Measurements from ENCODE around the gene BCL7A. TPM values are rescaled to one million over a fixed set of nuclear protein-coding genes. Genes with fewer than 3 reads are reported as not detected.

BCL7A gene
- polyA plus RNA-seq, 1 of the 3 experiments (the other 2 are of a cell fraction), result 34.0 TPM

DNA sequence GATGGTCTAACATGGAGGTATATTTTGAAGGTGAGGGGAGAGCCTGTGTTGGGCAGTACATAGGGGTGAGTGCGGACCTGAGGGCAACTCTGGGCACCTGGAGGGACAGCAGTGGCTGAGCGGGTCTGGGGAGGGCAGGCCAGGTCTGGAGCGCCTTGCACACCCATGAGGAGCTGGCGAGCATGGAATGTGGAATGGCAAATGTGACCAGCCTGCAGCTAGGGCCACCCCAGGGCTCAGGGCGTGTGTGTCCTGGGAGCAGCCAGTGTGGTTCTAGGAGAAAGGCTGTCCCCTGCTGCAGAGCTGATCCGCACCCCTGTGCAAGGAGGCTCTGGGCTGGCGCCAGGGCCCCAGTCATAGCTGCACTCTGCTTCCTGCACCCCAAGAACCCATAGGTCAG is 24.5 kb downstream of the BCL7A start:
- Histone ChIP-seq H3K36me3 (replicated peaks in 1 of 2; ENCODE audit: control insufficient read depth in 1 of 2, insufficient read depth in 2 of 2, low read length in 1 of 2) (peaks cover 12 to 45% of the 10 kb centered on the region in 2 experiments), H3K9me3 (no peaks in the 10 kb centered on the region), H3K9ac (no peak overlapping the region), H4K20me1 (ENCODE audit: insufficient read depth) (no peaks in the 10 kb centered on the region), H3K27me3 (ENCODE audit: insufficient read depth) (no peaks in the 10 kb centered on the region), H3K79me2 (ENCODE audit: insufficient read depth) (peaks cover 12% of the 10 kb centered on the region; the same call in 1 of the 2 replicates), H3K4me2 (no peak overlapping the region), H3K4me3 (ENCODE audit: low read depth in 2 of 2, low read length in 1 of 2) (no peak overlapping the region), H2AFZ (ENCODE audit: low read depth) (no peak overlapping the region), H3F3A (replicated peaks; ENCODE audit: insufficient read depth) (peaks cover 11% of the 10 kb centered on the region), H3K9me2 (no peaks in the 10 kb centered on the region), H3K4me1 (ENCODE audit: control insufficient read depth in 1 of 2, insufficient read depth in 2 of 2, low read depth in 1 of 2, low read length in 1 of 2) (peaks cover 0 to 2% of the 10 kb centered on the region in 2 experiments; a peak in 1 of 4 replicates), H3K27ac (ENCODE audit: low read depth in 2 of 2, low read length in 1 of 2) (no peak overlapping the region)
- ChIA-PET POLR2A (interaction anchor here (0.5 kb wide), 1 partner anchor 18 kb away, joined by 3 read pairs; no protein-coding TSS in a partner anchor), CTCF (interaction anchor here (1.0 to 1.3 kb wide), 2 partner anchors 15 to 78 kb away, joined by 3 to 4 read pairs; no protein-coding TSS in a partner anchor)
- no peak for TF ChIP-seq FOXM1 (IDR thresholded peaks at IDR 0.05; ENCODE audit: low read depth)
- TF ChIP-seq RAD21 (IDR thresholded peaks at IDR 0.05; ENCODE audit: low read length), result no peak
- no peak for TF ChIP-seq RFX5 (IDR thresholded peaks at IDR 0.05; ENCODE audit: low read length)
- TF ChIP-seq GABPA (IDR thresholded peaks at IDR 0.05; ENCODE audit: low read depth), result no peak
- TF ChIP-seq, protein P1, sequence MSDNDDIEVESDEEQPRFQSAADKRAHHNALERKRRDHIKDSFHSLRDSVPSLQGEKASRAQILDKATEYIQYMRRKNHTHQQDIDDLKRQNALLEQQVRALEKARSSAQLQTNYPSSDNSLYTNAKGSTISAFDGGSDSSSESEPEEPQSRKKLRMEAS (IDR thresholded peaks at IDR 0.05; ENCODE audit: low read depth), result no peak
- TF ChIP-seq, protein P2, sequence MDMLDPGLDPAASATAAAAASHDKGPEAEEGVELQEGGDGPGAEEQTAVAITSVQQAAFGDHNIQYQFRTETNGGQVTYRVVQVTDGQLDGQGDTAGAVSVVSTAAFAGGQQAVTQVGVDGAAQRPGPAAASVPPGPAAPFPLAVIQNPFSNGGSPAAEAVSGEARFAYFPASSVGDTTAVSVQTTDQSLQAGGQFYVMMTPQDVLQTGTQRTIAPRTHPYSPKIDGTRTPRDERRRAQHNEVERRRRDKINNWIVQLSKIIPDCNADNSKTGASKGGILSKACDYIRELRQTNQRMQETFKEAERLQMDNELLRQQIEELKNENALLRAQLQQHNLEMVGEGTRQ (IDR thresholded peaks at IDR 0.05; ENCODE audit: borderline replicate concordance, low read depth, low read length), result no peak
- TF ChIP-seq NFIC (IDR thresholded peaks at IDR 0.05; ENCODE audit: borderline replicate concordance), result no peak
- no peak for TF ChIP-seq POLR2AphosphoS5 (IDR thresholded peaks at IDR 0.05; ENCODE audit: low read depth, low read length)
- TF ChIP-seq MEF2A (IDR thresholded peaks at IDR 0.05; ENCODE audit: borderline replicate concordance, low read depth), result no peak
- TF ChIP-seq TCF12 (IDR thresholded peaks at IDR 0.05), result no peak
- no peak for TF ChIP-seq FOSL2 (IDR thresholded peaks at IDR 0.05; ENCODE audit: borderline replicate concordance, low read depth)
- TF ChIP-seq, protein P3, sequence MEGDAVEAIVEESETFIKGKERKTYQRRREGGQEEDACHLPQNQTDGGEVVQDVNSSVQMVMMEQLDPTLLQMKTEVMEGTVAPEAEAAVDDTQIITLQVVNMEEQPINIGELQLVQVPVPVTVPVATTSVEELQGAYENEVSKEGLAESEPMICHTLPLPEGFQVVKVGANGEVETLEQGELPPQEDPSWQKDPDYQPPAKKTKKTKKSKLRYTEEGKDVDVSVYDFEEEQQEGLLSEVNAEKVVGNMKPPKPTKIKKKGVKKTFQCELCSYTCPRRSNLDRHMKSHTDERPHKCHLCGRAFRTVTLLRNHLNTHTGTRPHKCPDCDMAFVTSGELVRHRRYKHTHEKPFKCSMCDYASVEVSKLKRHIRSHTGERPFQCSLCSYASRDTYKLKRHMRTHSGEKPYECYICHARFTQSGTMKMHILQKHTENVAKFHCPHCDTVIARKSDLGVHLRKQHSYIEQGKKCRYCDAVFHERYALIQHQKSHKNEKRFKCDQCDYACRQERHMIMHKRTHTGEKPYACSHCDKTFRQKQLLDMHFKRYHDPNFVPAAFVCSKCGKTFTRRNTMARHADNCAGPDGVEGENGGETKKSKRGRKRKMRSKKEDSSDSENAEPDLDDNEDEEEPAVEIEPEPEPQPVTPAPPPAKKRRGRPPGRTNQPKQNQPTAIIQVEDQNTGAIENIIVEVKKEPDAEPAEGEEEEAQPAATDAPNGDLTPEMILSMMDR (IDR thresholded peaks at IDR 0.05), result no peak
- TF ChIP-seq RXRA (IDR thresholded peaks at IDR 0.05; ENCODE audit: borderline replicate concordance, low read depth), result no peak
- no peak for DNase-seq
- WGBS (ENCODE audit: low lambda C conversion rate), result 94% methylated on average over 4 of the region's 7 CpGs

DNA sequence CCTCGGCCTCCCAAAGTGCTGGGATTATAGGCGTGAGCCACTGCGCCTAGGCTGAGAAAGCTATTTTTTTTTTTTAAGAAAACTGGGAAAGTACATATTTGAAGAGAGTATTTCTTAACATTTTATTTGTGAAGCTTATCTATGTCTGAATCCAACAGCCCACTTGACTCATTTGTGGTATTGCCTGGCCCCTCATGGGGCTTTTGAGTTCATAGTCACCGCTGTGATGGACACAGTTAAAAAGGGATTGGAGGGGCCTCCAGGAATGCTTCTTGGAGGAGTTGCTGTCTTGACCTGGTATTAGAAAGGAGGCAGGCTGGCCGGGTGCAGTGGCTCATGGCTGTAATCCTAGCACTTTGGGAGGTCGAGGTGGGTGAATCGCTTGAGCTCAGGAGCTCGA is 26.5 kb downstream of the BCL7A start:
- Histone ChIP-seq H3K27me3 (ENCODE audit: insufficient read depth) (no peaks in the 10 kb centered on the region), H3K4me3 (ENCODE audit: low read depth in 2 of 2, low read length in 1 of 2) (no peak overlapping the region), H3K9me2 (no peaks in the 10 kb centered on the region), H3K4me1 (ENCODE audit: control insufficient read depth in 1 of 2, insufficient read depth in 2 of 2, low read depth in 1 of 2, low read length in 1 of 2) (peaks cover 0 to 3% of the 10 kb centered on the region in 2 experiments; a peak in 1 of 4 replicates), H2AFZ (ENCODE audit: low read depth) (no peak overlapping the region), H3K36me3 (replicated peaks in 1 of 2; ENCODE audit: control insufficient read depth in 1 of 2, insufficient read depth in 2 of 2, low read length in 1 of 2) (peaks cover 12 to 38% of the 10 kb centered on the region in 2 experiments), H3K9ac (no peak overlapping the region), H3K27ac (ENCODE audit: low read depth in 2 of 2, low read length in 1 of 2) (no peak overlapping the region), H3F3A (replicated peaks; ENCODE audit: insufficient read depth) (peaks cover 24% of the 10 kb centered on the region), H3K4me2 (no peak overlapping the region), H3K79me2 (ENCODE audit: insufficient read depth) (peaks cover 7% of the 10 kb centered on the region; the same call in 1 of the 2 replicates), H3K9me3 (no peaks in the 10 kb centered on the region), H4K20me1 (ENCODE audit: insufficient read depth) (no peaks in the 10 kb centered on the region)
- ChIA-PET CTCF (interaction anchor here (0.9 to 2.8 kb wide), 6 partner anchors 17 to 424 kb away, joined by 3 to 23 read pairs (median 3); no protein-coding TSS in a partner anchor), POLR2A (no interaction called here)
- WGBS (ENCODE audit: low lambda C conversion rate), result 95% methylated on average over 7 of the region's 8 CpGs
- no peak for DNase-seq
- TF ChIP-seq EP300 (IDR thresholded peaks at IDR 0.05; ENCODE audit: borderline replicate concordance in 1 of 2, low read depth in 1 of 2, low read length in 1 of 2) (no peak), GATA2 (CRISPR knock-in tag; IDR thresholded peaks at IDR 0.05) (no peak), RFX5 (IDR thresholded peaks at IDR 0.05; ENCODE audit: low read length) (no peak), NFIC (IDR thresholded peaks at IDR 0.05; ENCODE audit: borderline replicate concordance) (no peak), SIN3A (IDR thresholded peaks at IDR 0.05; ENCODE audit: borderline replicate concordance, low read depth, low read length) (no peak), NRF1 (IDR thresholded peaks at IDR 0.05; ENCODE audit: low read depth, low read length) (no peak), TCF12 (IDR thresholded peaks at IDR 0.05) (no peak), RAD21 (IDR thresholded peaks at IDR 0.05; ENCODE audit: low read length) (no peak), MXI1 (IDR thresholded peaks at IDR 0.05; ENCODE audit: low read depth, low read length) (no peak), POLR2AphosphoS5 (IDR thresholded peaks at IDR 0.05; ENCODE audit: low read depth, low read length) (no peak), FOSL2 (IDR thresholded peaks at IDR 0.05; ENCODE audit: borderline replicate concordance, low read depth) (no peak)
- TF ChIP-seq, protein P4, sequence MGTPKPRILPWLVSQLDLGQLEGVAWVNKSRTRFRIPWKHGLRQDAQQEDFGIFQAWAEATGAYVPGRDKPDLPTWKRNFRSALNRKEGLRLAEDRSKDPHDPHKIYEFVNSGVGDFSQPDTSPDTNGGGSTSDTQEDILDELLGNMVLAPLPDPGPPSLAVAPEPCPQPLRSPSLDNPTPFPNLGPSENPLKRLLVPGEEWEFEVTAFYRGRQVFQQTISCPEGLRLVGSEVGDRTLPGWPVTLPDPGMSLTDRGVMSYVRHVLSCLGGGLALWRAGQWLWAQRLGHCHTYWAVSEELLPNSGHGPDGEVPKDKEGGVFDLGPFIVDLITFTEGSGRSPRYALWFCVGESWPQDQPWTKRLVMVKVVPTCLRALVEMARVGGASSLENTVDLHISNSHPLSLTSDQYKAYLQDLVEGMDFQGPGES (IDR thresholded peaks at IDR 0.05; ENCODE audit: low read depth, low read length), result no peak
- TF ChIP-seq, protein P3 (IDR thresholded peaks at IDR 0.05), result no peak
- TF ChIP-seq, protein P5, sequence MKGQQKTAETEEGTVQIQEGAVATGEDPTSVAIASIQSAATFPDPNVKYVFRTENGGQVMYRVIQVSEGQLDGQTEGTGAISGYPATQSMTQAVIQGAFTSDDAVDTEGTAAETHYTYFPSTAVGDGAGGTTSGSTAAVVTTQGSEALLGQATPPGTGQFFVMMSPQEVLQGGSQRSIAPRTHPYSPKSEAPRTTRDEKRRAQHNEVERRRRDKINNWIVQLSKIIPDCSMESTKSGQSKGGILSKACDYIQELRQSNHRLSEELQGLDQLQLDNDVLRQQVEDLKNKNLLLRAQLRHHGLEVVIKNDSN (IDR thresholded peaks at IDR 0.05; ENCODE audit: borderline replicate concordance, low read depth), result no peak
